GM18909 (cell line): ENCODE data around the gene RNASE9.
A peak's percentile ranks its signal among the peaks of the same experiment; 100 is the strongest.
"Not testable (repeated sequence)": the region's sequence is repeated elsewhere in the genome, so short reads cannot be mapped to it uniquely, and the experiment has no call there.

Experiments
- ATAC-seq: cut with Tn5 transposase; IDR thresholded peaks from one replicate; pipeline ENCODE4 v1.9.1; 2021; ENCODE audit warnings: mild to moderate bottlenecking; ENCODE audit not compliant: unreplicated experiment, poor library complexity

The RNASE9 gene

GRCh38 chr14:20560961-20561360, at the start of gene RNASE9:
TSS of gene RNASE9 (minus strand) at chr14:20561047.
- ATAC-seq, result no peak

DNA sequence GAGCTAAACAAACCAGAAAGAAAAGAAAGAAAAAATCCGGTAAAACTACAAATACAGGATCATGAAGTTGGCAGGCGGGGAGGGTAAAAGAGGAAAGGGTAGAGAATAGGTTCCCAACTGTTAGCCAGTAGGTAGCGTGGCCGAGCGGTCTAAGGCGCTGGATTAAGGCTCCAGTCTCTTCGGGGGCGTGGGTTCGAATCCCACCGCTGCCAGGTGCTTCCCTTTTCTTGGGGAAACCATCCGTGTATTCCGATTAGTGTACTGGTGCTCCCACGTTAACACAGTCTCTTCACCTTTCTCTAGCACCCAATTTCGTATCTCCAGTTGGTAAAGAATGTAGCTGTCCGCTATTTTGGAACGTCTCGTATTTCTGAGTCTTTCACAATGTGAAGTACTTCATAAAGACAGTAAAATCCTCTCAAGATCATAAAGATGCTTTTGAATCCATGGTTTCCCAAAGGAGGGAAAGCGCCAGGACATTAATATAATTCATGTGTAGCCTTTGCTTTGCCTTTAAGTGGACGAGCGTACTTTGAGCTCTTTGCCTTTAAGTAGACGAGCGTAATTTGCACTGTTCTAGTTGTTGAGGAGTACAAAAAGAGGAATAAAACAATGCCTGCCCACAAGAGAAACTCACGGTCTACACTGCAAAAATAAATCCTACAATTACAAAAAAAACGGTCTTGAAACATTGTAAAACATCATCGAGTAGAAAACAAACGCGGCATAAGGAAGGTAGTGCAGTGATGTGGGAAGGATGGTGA, 49.3 kb upstream of the RNASE9 start:
- peak; percentile 22 for ATAC-seq

- peak; percentile 23 for ATAC-seq
These were observed 48.6 kb upstream of the RNASE9 start for GRCh38 chr14:20609215-20610001.

- ATAC-seq, result no peak
These were observed 47.7 kb upstream of the RNASE9 start for GRCh38 chr14:20608383-20609110.

DNA sequence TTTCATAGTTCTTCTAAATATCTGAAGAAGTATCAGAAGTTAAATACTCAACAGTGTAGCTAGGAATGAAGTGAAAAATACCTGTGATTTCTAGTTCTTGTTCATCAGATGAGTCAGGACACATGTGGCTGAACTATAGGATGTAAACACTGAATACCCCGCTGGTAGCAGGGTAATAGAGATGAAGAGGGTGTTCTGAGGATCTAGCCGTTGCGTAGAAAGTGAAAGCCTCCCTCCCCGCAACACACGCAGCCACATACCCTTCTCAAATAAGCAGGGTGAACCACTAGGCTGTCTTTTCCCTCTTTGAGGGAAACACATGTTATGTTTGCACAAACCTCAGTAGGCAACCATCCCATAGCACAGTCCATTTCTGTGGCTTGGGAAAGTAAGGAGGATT, 46.8 kb upstream of the RNASE9 start:
- no peak for ATAC-seq

- ATAC-seq, result no peak
These were observed 46.0 kb upstream of the RNASE9 start for GRCh38 chr14:20606902-20607242.

DNA sequence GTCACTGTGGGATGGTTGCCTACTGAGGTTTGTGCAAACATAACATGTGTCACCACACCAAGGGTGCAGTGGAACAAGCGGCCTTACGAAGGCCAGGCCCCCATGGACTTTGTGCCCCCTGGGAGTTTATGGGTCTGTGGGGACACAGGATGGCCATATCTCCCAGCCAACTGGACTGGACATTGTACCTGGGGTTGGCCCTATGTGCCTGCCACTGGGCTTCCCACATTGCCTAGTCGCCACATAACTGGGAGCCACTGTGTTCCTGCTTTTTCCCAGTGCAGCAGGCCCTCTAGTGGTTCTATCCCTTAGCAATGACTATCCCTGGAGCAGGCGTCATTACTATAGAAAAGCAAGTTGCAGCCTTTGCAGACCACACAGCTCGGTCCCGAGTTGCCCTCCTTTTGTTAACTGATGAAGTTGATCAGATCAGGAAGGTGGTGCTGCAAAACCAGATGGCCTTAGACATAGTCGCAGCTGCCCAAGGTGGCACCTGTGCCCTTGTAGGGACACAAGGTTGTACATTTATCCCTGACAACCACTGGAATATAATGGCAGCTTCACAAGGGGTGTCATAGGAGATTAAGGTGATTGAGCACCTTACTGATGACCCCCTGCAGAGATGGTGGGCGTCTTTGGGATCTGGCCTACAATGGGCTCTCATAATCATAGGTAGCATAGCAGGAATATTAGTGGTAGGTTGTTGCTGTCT, 45.5 kb upstream of the RNASE9 start:
- no peak for ATAC-seq

- no peak for ATAC-seq
These were observed 43.2 kb upstream of the RNASE9 start for GRCh38 chr14:20603813-20604690.

- no peak for ATAC-seq
These were observed 41.7 kb upstream of the RNASE9 start for GRCh38 chr14:20602583-20602982.

DNA sequence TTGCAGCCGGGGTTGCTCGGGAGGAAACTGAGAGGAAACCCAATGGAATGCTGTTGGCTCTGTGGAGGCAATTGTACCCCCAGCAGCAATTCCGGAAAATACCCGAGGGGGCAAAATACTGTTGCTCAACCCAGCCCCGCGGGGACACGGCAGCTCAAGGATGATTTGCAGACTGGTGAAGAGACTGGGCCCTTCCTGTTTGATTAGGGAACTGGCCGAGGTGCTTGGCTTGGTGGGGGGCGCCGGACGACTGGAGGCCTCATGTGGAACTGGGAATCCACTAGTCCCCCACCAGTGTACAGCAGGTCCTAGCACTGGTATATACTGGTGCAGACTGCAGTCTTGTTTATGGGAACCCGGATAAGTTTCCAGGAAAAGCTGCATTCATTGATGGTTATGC, 40.7 kb upstream of the RNASE9 start:
- no peak for ATAC-seq

DNA sequence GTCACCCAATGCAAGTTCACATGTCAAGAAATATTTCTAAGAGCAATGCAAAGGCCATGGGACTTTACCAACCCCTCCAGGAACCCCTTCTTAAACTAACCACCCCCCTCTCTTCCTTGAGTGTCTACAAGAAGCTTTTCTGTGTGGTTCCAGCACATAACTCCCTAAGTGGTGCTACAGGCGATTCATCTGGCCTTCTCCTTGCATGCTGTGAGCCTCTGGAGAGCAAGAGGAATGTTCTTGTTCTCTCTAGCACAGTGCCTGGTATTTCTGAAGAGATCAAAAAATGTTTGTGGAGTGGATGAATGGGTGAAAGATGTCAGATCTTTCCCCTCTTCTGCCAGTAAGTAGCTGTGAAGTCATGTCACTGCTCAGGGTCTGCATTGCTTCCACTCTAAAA, 36.3 kb upstream of the RNASE9 start:
- no peak for ATAC-seq

GRCh38 chr14:20595726-20596125, 34.9 kb upstream of the RNASE9 start:
- ATAC-seq, result not testable (repeated sequence)

- no peak for ATAC-seq
These were observed 31.7 kb upstream of the RNASE9 start for GRCh38 chr14:20592574-20592973.

- ATAC-seq, result no peak
These were observed 30.4 kb upstream of the RNASE9 start, which contains the start of gene RNASE12 for GRCh38 chr14:20591235-20591634. TSS of gene RNASE12 (minus strand) at chr14:20591376. CDS start at chr14:20590723, 653 bp downstream.

DNA sequence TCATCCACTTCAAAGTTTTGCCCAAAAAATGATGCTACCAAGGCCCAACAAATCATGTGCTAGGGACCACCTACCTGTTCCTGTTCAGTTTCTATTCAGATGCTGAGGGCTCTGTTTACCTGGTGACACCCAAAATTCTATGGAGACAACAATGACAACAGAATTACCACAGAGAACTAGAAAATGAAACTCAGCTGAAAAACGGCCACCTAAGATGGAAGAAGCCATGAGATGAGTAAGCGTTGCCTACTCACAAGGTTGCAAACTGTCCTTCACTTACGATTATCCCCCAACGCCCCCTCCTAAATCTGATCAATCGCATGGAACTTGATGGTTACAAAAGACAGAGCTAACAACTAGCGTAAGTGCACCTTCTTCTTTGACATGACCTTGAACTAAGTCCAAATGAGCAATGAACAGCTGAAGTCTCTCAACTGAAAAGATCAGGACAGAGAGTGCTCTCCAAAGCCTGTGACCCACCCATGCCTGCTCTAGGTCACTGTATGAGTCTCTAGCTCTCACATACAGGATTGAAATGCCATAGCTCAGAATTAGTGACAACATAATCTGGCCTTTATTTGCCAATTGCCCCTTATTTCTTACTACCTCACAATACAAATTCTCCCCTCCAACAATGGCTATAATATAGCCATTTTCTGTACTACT, 26.8 kb upstream of the RNASE9 start, which contains the start of gene RNASE11:
TSS of gene RNASE11 (minus strand) at position 513 of the 666 bp plus-strand sequence.
- no peak for ATAC-seq

GRCh38 chr14:20583908-20584307, 23.1 kb upstream of the RNASE9 start:
- ATAC-seq, result no peak

DNA sequence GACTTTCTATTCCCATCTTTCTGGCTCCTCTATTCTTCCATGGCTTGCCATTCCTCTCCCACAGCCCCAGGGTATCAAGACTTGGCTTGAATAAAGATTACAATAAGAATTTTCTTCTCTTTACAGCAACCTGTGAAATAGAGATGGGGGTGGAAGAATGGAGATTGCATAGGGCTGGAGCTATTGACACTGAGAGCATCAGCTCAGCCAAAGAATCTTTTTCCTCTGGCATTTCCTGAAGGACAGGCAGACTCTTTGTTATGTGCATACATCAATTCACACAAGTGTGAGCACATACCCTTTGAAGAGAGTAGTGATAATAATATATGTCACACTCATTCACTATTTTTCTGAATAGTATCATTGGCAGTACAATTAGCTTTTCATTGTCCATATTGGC, 22.3 kb upstream of the RNASE9 start:
- no peak for ATAC-seq

DNA sequence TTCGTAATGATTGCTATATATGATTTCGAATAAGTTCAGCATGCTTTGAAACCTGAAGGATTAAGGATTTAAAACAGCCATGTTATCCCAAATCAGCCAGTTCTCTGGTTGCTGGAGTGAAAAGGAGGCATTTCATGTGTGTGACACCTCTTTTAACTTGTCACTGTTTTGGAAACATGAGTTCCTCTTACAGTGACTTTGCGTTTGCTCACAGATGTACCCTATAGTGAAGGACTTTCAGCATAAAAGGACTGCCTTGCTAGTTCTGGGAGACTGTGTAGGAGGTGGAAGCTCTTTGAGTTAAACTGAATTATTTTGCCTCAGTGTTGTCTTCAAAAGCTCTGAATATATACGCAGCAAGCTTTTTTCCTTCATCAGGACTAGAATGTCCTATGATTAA, 19.4 kb upstream of the RNASE9 start:
- no peak for ATAC-seq
